ENCODE measurements around the gene TAF5L. TPM values are rescaled to one million over a fixed set of nuclear protein-coding genes. Genes with fewer than 3 reads are reported as not detected.
"Not testable (repeated sequence)": the region's sequence is repeated elsewhere in the genome, so short reads cannot be mapped to it uniquely, and the experiment has no call there.

TAF5L gene
- total RNA-seq, 1 experiment from 2014 or later: 16.4 TPM

DNA sequence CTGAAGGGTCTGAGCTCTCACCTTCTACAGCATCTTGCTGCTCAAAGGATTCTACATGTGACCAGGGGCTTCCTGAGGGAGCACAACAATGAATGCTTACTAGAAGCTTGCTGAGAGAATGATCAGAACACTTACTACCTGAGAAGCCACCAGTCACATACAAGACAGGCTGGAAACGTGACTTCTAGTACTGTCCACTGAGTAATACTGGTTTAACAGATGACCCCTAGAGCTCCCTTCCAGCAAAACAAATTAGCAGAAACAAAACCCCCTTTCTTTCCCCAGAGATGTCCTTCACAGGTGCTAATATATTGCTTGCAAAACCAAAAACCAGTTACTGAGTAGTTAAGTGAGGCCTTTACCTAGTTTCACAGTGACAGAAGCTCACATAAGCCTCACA, 2.1 kb downstream of the TAF5L start:
- no TSS peak for BruUV-seq (replicated peaks)
- intact Hi-C loops (cut with micrococcal nuclease; ENCODE audit: unreplicated experiment): no loop called here
- peak overlapping the region; percentile 99; the same call in 1 of the 2 replicates for H3K4me3 ChIP-seq

GRCh38 chr1:229623225-229623624, 2.7 kb downstream of the TAF5L start:
- H3K79me2 ChIP-seq (ENCODE audit: low read depth): peaks cover 89% of the 10 kb centered on the region

More for the DNA sequence above, 2.1 kb downstream of the TAF5L start:
- Histone ChIP-seq H3K9me3 (ENCODE audit: insufficient read depth, low read depth) (no peaks in the 10 kb centered on the region), H3K27ac (no peak overlapping the region), H3K4me1 (replicated peaks; ENCODE audit: insufficient read depth) (peaks cover 22% of the 10 kb centered on the region), H4K20me1 (ENCODE audit: insufficient read depth) (peaks cover 43% of the 10 kb centered on the region), H3K36me3 (ENCODE audit: low read depth) (peaks cover 9% of the 10 kb centered on the region), H2AFZ (no peak overlapping the region), H3K27me3 (ENCODE audit: insufficient read depth, low read depth) (no peaks in the 10 kb centered on the region), H3K9me2 (ENCODE audit: insufficient read depth) (no peaks in the 10 kb centered on the region), H3K4me2 (peak overlapping the region; percentile 96), H3K79me2 (ENCODE audit: low read depth) (peaks cover 89% of the 10 kb centered on the region), H3F3A (ENCODE audit: insufficient read depth, low read depth) (peaks cover 15% of the 10 kb centered on the region; the same call in 1 of the 2 replicates)
- TF ChIP-seq, protein P1, sequence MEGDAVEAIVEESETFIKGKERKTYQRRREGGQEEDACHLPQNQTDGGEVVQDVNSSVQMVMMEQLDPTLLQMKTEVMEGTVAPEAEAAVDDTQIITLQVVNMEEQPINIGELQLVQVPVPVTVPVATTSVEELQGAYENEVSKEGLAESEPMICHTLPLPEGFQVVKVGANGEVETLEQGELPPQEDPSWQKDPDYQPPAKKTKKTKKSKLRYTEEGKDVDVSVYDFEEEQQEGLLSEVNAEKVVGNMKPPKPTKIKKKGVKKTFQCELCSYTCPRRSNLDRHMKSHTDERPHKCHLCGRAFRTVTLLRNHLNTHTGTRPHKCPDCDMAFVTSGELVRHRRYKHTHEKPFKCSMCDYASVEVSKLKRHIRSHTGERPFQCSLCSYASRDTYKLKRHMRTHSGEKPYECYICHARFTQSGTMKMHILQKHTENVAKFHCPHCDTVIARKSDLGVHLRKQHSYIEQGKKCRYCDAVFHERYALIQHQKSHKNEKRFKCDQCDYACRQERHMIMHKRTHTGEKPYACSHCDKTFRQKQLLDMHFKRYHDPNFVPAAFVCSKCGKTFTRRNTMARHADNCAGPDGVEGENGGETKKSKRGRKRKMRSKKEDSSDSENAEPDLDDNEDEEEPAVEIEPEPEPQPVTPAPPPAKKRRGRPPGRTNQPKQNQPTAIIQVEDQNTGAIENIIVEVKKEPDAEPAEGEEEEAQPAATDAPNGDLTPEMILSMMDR (conservative IDR thresholded peaks at IDR 0.05): no peak
- no peak for TF ChIP-seq EZH2 (IDR thresholded peaks at IDR 0.05; ENCODE audit: low read depth)
- DNase-seq: no peak
- ChIA-PET CTCF (interaction anchor here (0.6 kb wide), 1 partner anchor 542 kb away, joined by 3 read pairs; no protein-coding TSS in a partner anchor), POLR2A (ENCODE audit: unreplicated experiment) (no interaction called here)

DNA sequence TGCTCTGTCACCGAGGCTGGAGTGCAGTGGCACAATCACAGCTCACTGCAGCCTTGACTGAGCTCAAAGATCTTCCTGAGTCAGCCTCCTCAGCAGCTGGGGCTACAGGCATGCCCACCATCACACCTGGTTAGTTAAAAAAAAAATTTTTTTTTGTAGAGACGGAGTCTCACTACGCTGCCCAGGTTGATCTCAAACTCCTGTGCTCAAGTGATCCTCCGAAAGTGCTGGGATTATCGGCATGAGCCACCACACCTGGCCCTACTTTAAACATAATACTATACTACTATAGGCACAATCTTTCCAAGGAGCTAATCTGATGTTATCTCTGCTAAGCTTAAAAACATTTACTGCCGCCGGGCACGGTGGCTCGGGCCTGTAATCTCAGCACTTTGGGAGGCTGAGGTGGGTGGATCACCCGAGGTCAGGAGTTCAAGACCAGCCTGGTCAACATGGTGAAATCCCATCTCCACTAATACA, 3.2 kb downstream of the TAF5L start:
- H3K9me3 ChIP-seq (ENCODE audit: insufficient read depth, low read depth); H3K9me2 ChIP-seq (ENCODE audit: insufficient read depth); H3K27me3 ChIP-seq (ENCODE audit: insufficient read depth, low read depth); CTCF ChIA-PET; BruUV-seq (replicated peaks); H3K36me3 ChIP-seq (ENCODE audit: low read depth); DNase-seq; POLR2A ChIA-PET (ENCODE audit: unreplicated experiment); H3K27ac ChIP-seq; H2AFZ ChIP-seq; intact Hi-C loops (cut with micrococcal nuclease; ENCODE audit: unreplicated experiment); H3K4me3 ChIP-seq; H3K4me2 ChIP-seq: not testable (repeated sequence)
- peaks cover 91% of the 10 kb centered on the region for H3K79me2 ChIP-seq (ENCODE audit: low read depth)
- H3K4me1 ChIP-seq (replicated peaks; ENCODE audit: insufficient read depth): peaks cover 21% of the 10 kb centered on the region
- H4K20me1 ChIP-seq (ENCODE audit: insufficient read depth): peaks cover 37% of the 10 kb centered on the region
- H3F3A ChIP-seq (ENCODE audit: insufficient read depth, low read depth): peaks cover 15% of the 10 kb centered on the region; the same call in 1 of the 2 replicates

More at GRCh38 chr1:229623225-229623624, 2.7 kb downstream of the TAF5L start:
- H3K4me2 ChIP-seq: peak overlapping the region; percentile 96
- intact Hi-C loops (cut with micrococcal nuclease; ENCODE audit: unreplicated experiment): no loop called here
- no peak overlapping the region for H3K27ac ChIP-seq
- no peaks in the 10 kb centered on the region for H3K9me3 ChIP-seq (ENCODE audit: insufficient read depth, low read depth)
- no peak for TF ChIP-seq EZH2 (IDR thresholded peaks at IDR 0.05; ENCODE audit: low read depth)
- TF ChIP-seq, protein P1 (conservative IDR thresholded peaks at IDR 0.05): no peak
- peaks cover 3% of the 10 kb centered on the region; the same call in 1 of the 2 replicates for H3K36me3 ChIP-seq (ENCODE audit: low read depth)
- DNase-seq: no peak
- H4K20me1 ChIP-seq (ENCODE audit: insufficient read depth): peaks cover 37% of the 10 kb centered on the region
- H3F3A ChIP-seq (ENCODE audit: insufficient read depth, low read depth): peaks cover 15% of the 10 kb centered on the region; the same call in 1 of the 2 replicates
- H3K9me2 ChIP-seq (ENCODE audit: insufficient read depth): no peaks in the 10 kb centered on the region
- no peak overlapping the region for H3K4me3 ChIP-seq
- no TSS peak for BruUV-seq (replicated peaks)
- ChIA-PET POLR2A (ENCODE audit: unreplicated experiment) (no interaction called here), CTCF (no interaction called here)
- H3K4me1 ChIP-seq (replicated peaks; ENCODE audit: insufficient read depth): peaks cover 22% of the 10 kb centered on the region
- H2AFZ ChIP-seq: no peak overlapping the region
- no peaks in the 10 kb centered on the region for H3K27me3 ChIP-seq (ENCODE audit: insufficient read depth, low read depth)

GRCh38 chr1:229621663-229622062, 4.3 kb downstream of the TAF5L start:
- no peaks in the 10 kb centered on the region for H3K9me3 ChIP-seq (ENCODE audit: insufficient read depth, low read depth)
- peaks cover 12% of the 10 kb centered on the region; the same call in 1 of the 2 replicates for H3F3A ChIP-seq (ENCODE audit: insufficient read depth, low read depth)
- ChIA-PET POLR2A (ENCODE audit: unreplicated experiment) (no interaction called here), CTCF (no interaction called here)
- H3K9me2 ChIP-seq (ENCODE audit: insufficient read depth): no peaks in the 10 kb centered on the region
- no peaks in the 10 kb centered on the region for H3K27me3 ChIP-seq (ENCODE audit: insufficient read depth, low read depth)
- H3K4me3 ChIP-seq: no peak overlapping the region
- no peak overlapping the region for H3K27ac ChIP-seq
- intact Hi-C loops (cut with micrococcal nuclease; ENCODE audit: unreplicated experiment): no loop called here
- BruUV-seq (replicated peaks): no TSS peak
- no peak for DNase-seq
- no peak for TF ChIP-seq EZH2 (IDR thresholded peaks at IDR 0.05; ENCODE audit: low read depth)
- TF ChIP-seq, protein P1 (conservative IDR thresholded peaks at IDR 0.05): no peak
- peaks cover 2% of the 10 kb centered on the region; the same call in 1 of the 2 replicates for H3K36me3 ChIP-seq (ENCODE audit: low read depth)
- no peak overlapping the region for H3K4me2 ChIP-seq
- H2AFZ ChIP-seq: no peak overlapping the region
- peaks cover 40% of the 10 kb centered on the region for H4K20me1 ChIP-seq (ENCODE audit: insufficient read depth)
- H3K4me1 ChIP-seq (replicated peaks; ENCODE audit: insufficient read depth): peaks cover 15% of the 10 kb centered on the region
- H3K79me2 ChIP-seq (ENCODE audit: low read depth): peaks cover 91% of the 10 kb centered on the region

All from PC-9 (cell line).